NCI-H526 treated with DMSO at 0.1 percent for 48 hours (cell line): ENCODE results near the gene DNAH3.

Experiments used
- DNase-seq: peaks from one replicate; lab custom pipeline; 2025; lab: John Stamatoyannopoulos, UW

Gene DNAH3

GRCh38 chr16:20883554-20884239, 266.9 kb downstream of the DNAH3 start:
- no peak for DNase-seq
